ENCODE measurements around the gene RAPSN. TPM values are rescaled to one million over a fixed set of nuclear protein-coding genes. Genes with fewer than 3 reads are reported as not detected.

The RAPSN gene
- total RNA-seq, 1 experiment from 2014 or later = 2.0 TPM

- ChIA-PET POLR2A (no interaction called here), CTCF (no interaction called here)
- H3K27me3 ChIP-seq (replicated peaks; ENCODE audit: control insufficient read depth, insufficient read depth, low read length) = no peaks in the 10 kb centered on the region
- no peaks in the 10 kb centered on the region for H3K9me3 ChIP-seq
- DNase-seq = no peak
- Mint-ChIP-seq H3K27ac (ENCODE audit: unreplicated experiment) (no peak overlapping the region), H3K4me1 (ENCODE audit: low read depth, unreplicated experiment) (no peaks in the 10 kb centered on the region), H3K9me3 (ENCODE audit: unreplicated experiment) (no peaks in the 10 kb centered on the region), H3K27me3 (ENCODE audit: insufficient read depth, unreplicated experiment) (no peaks in the 10 kb centered on the region), H3K4me3 (ENCODE audit: unreplicated experiment) (no peak overlapping the region), H3K36me3 (ENCODE audit: insufficient read depth, unreplicated experiment) (peaks cover 39% of the 10 kb centered on the region)
- no peak overlapping the region for H3K4me3 ChIP-seq (ENCODE audit: low read depth, low read length)
- no peak for TF ChIP-seq CTCF (IDR thresholded peaks at IDR 0.05; ENCODE audit: insufficient read depth in 1 of 2, low read depth in 1 of 2, low read length in 1 of 2, severe bottlenecking in 1 of 2, unreplicated experiment in 1 of 2)
- BruUV-seq (replicated peaks) = no TSS peak
- intact Hi-C loops (cut with micrococcal nuclease; ENCODE audit: unreplicated experiment) = no loop called here
- no peaks in the 10 kb centered on the region for H3K4me1 ChIP-seq
- H3K36me3 ChIP-seq (ENCODE audit: control insufficient read depth, insufficient read depth, low read length) = no peaks in the 10 kb centered on the region
Measured at GRCh38 chr11:47451436-47451835, 2.5 kb upstream of the RAPSN start.

GRCh38 chr11:47449541-47449940 is 605 bp upstream of the RAPSN start:
- H3K9me3 ChIP-seq = no peaks in the 10 kb centered on the region
- Mint-ChIP-seq H3K36me3 (ENCODE audit: insufficient read depth, unreplicated experiment) (peaks cover 26% of the 10 kb centered on the region), H3K27me3 (ENCODE audit: insufficient read depth, unreplicated experiment) (no peaks in the 10 kb centered on the region), H3K4me3 (ENCODE audit: unreplicated experiment) (no peak overlapping the region), H3K27ac (ENCODE audit: unreplicated experiment) (peak overlapping the region; percentile 27), H3K4me1 (ENCODE audit: low read depth, unreplicated experiment) (no peaks in the 10 kb centered on the region), H3K9me3 (ENCODE audit: unreplicated experiment) (no peaks in the 10 kb centered on the region)
- CTCF ChIA-PET = interaction anchor here (0.8 kb wide), 1 partner anchor 120 kb away, joined by 3 read pairs; no protein-coding TSS in a partner anchor
- DNase-seq = no peak
- H3K4me1 ChIP-seq = no peaks in the 10 kb centered on the region
- TF ChIP-seq CTCF (IDR thresholded peaks at IDR 0.05; ENCODE audit: insufficient read depth in 1 of 2, low read depth in 1 of 2, low read length in 1 of 2, severe bottlenecking in 1 of 2, unreplicated experiment in 1 of 2) = no peak
- no peaks in the 10 kb centered on the region for H3K27me3 ChIP-seq (replicated peaks; ENCODE audit: control insufficient read depth, insufficient read depth, low read length)
- no peaks in the 10 kb centered on the region for H3K36me3 ChIP-seq (ENCODE audit: control insufficient read depth, insufficient read depth, low read length)
- BruUV-seq (replicated peaks) = no TSS peak
- intact Hi-C loops (cut with micrococcal nuclease; ENCODE audit: unreplicated experiment) = no loop called here
- no peak overlapping the region for H3K4me3 ChIP-seq (ENCODE audit: low read depth, low read length)
- POLR2A ChIA-PET = no interaction called here

- H3K27me3 Mint-ChIP-seq (ENCODE audit: insufficient read depth, unreplicated experiment) = no peaks in the 10 kb centered on the region
- POLR2A ChIA-PET = no interaction called here
Measured at GRCh38 chr11:47447906-47448305, 1.0 kb downstream of the RAPSN start.

More at GRCh38 chr11:47447906-47448305, 1.0 kb downstream of the RAPSN start:
- peaks cover 13% of the 10 kb centered on the region for H3K36me3 Mint-ChIP-seq (ENCODE audit: insufficient read depth, unreplicated experiment)
- Histone ChIP-seq H3K36me3 (ENCODE audit: control insufficient read depth, insufficient read depth, low read length) (no peaks in the 10 kb centered on the region), H3K4me3 (ENCODE audit: low read depth, low read length) (no peak overlapping the region), H3K4me1 (no peaks in the 10 kb centered on the region), H3K27me3 (replicated peaks; ENCODE audit: control insufficient read depth, insufficient read depth, low read length) (no peaks in the 10 kb centered on the region), H3K9me3 (no peaks in the 10 kb centered on the region)
- no peaks in the 10 kb centered on the region for H3K4me1 Mint-ChIP-seq (ENCODE audit: low read depth, unreplicated experiment)
- no peak for TF ChIP-seq CTCF (IDR thresholded peaks at IDR 0.05; ENCODE audit: insufficient read depth in 1 of 2, low read depth in 1 of 2, low read length in 1 of 2, severe bottlenecking in 1 of 2, unreplicated experiment in 1 of 2)
- BruUV-seq (replicated peaks) = no TSS peak
- no peak for DNase-seq
- no peak overlapping the region for H3K4me3 Mint-ChIP-seq (ENCODE audit: unreplicated experiment)
- no peak overlapping the region for H3K27ac Mint-ChIP-seq (ENCODE audit: unreplicated experiment)
- intact Hi-C loops (cut with micrococcal nuclease; ENCODE audit: unreplicated experiment) = no loop called here
- CTCF ChIA-PET = no interaction called here
- no peaks in the 10 kb centered on the region for H3K9me3 Mint-ChIP-seq (ENCODE audit: unreplicated experiment)

All from Caco-2 (cell line).